LNCAP (cell line): ENCODE data around the gene LPCAT1.

Source experiments
- TF ChIP-seq, protein P1 (sequence below): fragments of 450-650 bp; IDR thresholded peaks from 2 replicates; pipeline ENCODE4 v1.5.1; 2017; ENCODE audit warnings: mild to moderate bottlenecking

The LPCAT1 gene

DNA sequence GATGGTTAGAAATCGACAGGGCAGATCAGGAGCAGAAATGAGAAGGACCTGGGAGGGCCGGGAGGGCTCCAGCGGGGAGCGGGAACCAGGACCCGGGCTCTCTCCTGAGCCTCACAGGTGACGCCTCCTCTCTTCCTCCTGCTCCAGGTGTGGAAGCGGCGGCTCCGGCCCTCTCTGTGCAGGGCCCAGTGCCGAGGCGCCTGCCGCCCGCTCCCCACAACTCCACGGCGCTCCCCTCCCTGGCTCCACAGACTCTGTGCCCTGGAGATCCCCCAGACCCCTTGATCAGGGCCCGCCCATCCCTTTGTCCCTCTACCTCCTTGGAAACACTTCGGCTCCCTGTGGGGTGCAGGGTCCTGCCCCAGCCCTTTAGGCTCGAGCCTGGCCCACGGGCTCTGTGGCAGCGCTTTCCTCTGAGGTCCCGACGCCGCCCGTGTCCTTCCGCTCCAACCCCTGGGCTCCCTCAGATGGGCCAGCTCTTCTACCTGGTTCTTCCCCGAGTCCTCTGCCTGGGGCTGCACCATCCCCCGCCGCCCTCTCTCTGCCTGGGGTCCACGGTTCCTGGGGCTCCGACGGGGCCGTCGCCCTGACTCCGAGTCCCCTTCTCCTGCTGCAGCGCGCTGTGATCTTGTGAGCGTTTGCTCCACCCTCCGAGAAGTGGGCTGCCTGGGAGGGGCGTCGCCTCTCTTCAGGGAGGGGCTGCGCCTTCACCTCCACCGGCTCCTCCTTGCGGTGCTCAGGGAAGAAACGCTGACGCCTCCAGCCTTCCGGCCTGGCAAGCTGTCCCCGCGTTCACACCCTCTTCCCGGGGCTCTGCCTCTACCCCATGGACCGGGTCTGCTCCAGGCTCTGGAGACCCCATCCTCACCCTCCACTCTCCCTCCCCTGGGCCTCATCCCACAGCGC lies 56.2 kb downstream of the LPCAT1 start:
- TF ChIP-seq, protein P1, sequence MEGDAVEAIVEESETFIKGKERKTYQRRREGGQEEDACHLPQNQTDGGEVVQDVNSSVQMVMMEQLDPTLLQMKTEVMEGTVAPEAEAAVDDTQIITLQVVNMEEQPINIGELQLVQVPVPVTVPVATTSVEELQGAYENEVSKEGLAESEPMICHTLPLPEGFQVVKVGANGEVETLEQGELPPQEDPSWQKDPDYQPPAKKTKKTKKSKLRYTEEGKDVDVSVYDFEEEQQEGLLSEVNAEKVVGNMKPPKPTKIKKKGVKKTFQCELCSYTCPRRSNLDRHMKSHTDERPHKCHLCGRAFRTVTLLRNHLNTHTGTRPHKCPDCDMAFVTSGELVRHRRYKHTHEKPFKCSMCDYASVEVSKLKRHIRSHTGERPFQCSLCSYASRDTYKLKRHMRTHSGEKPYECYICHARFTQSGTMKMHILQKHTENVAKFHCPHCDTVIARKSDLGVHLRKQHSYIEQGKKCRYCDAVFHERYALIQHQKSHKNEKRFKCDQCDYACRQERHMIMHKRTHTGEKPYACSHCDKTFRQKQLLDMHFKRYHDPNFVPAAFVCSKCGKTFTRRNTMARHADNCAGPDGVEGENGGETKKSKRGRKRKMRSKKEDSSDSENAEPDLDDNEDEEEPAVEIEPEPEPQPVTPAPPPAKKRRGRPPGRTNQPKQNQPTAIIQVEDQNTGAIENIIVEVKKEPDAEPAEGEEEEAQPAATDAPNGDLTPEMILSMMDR: no peak

DNA sequence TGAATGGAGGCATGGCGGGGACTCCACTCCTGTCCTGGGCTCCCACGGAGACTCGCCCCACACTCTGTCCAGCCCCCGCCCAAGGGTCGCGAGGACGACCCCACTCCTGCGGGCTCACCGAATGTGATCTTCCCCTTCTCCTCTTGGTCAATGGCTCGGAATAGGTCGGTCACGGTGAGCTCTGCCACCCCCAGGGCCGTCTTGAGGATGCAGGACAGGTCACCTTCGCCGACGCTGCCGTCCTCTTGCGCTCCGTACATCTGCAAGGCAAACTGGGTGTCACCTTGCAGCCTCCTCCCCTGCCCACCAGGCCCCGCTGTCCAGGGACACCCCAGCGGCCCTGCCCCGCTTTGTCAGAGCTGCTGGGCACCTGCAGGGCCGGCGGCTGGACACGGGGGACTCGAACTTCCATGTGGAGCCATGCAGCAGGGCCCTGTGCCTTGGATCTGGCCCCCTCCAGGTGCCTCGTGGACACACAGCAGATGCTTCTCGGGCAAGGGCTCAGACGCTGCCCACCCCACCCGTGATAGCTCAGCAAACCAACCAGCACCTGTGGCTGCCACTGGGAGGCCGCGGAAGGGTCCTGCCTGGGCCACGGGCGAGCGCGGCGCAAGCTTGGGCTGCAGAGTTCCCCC lies 57.0 kb downstream of the LPCAT1 start:
- TF ChIP-seq, protein P1: no peak

DNA sequence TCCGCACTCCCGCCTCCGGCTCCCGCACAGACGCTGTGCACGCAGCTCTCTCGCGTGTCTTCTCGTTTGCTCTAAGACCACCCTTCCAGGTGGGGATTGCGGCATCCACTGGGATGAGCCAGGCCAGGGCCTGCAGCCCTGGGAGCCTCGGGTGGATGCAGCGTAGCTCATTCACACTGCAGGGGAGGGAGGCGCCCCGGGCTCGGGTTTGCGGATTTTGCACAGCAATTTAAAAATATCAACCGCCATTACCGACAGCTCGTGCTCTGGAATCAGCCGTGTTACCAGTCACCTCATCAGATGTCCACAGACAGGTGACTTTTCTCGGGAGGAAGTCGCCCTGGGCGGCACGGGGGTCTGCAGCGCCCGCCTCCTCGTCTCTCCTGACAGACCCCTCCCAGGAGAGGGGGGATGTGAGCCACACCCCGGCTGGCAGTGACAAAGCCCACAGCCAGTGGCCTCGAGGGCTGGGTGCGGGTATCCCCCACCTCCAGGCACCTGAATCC lies 57.7 kb downstream of the LPCAT1 start:
- TF ChIP-seq, protein P1: no peak

- TF ChIP-seq, protein P1: no peak
Observed at GRCh38 chr5:1465117-1465516, 58.6 kb downstream of the LPCAT1 start.

DNA sequence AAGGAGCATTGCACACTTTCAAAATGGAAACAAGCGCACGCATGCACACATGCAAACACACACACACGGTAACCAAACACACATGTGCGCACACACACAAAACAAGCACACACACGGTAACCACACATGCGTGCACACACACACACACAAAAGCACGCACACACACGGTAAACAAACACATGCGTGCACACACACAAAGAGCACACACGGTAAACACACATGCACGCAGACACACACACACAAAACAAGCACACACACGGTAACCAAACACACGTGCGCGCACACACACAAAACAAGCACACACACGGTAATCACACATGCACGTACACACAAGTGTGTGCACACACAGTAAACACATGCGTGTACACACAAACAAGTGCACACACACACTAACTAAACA lies 59.2 kb downstream of the LPCAT1 start:
- TF ChIP-seq, protein P1: no peak

- TF ChIP-seq, protein P1: no peak
Observed at GRCh38 chr5:1464096-1464446, 59.7 kb downstream of the LPCAT1 start.

DNA sequence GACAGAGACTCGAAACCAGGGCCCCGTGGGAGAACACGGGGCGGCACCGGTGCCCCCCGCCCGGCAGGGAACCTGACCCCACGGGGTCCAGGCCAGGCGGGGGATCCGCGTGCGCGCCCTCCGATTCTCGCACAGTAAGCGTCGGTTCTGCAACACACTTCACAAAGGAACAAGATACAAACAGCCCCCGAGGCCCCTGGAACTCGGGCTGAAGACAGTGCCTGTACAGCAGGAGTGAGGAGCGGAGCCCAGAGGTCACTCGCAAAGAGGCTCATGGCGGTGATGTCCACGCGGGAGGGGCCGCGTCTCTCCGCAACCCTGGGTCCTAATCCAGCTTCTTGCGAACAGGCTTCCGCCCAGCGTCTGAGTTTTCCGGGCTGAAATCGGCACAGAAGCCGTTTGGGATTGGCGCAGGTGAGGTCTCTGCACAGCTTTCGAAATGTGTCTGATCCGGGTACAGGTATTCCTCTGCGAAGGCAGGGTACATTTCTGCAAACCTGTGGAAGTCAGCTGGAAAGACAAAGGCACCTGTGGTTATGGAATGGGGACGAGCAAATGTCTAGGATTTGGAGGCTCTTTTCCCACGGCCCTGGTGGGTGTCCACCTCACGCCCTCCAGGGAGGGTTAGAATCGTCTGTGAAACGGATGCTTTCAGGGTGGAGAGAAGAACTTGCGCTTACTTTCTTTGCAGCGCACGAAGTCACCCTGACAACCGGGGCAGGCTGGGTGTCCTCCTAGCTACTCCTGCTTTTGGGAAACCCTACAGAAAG lies 60.2 kb downstream of the LPCAT1 start:
- TF ChIP-seq, protein P1: no peak
